Left hindlimb (tissue), 1 donor: ENCODE measurements around the gene SZRD1.

Experiments used
- DNase-seq: peaks from one replicate; pipeline ENCODE4 v3.0.0-alpha.2; 2018

The SZRD1 gene

GRCh38 chr1:16441282-16441665 lies 74.2 kb downstream of the SZRD1 start:
- no peak for DNase-seq

GRCh38 chr1:16442265-16442664 lies 75.2 kb downstream of the SZRD1 start:
- no peak for DNase-seq

- no peak for DNase-seq
Measured at GRCh38 chr1:16442941-16443340, 75.9 kb downstream of the SZRD1 start.

GRCh38 chr1:16443975-16444770 lies 77.1 kb downstream of the SZRD1 start:
- DNase-seq, result no peak

- DNase-seq, result no peak
Measured at GRCh38 chr1:16445052-16445451, 78.0 kb downstream of the SZRD1 start.

GRCh38 chr1:16446116-16446515 lies 79.1 kb downstream of the SZRD1 start:
- DNase-seq, result no peak

GRCh38 chr1:16447641-16448040 lies 80.6 kb downstream of the SZRD1 start:
- no peak for DNase-seq
